B cell (primary cell): ENCODE results near the gene CENPW. TPM values are rescaled to one million over a fixed set of nuclear protein-coding genes. Genes with fewer than 3 reads are reported as not detected.

Experiments used
- ATAC-seq: fragments of 200-7000 bp; cut with Tn5 transposase; one replicate; pipeline ENCODE4 v1.10.0; 2021; ENCODE audit warnings: low read depth, mild to moderate bottlenecking, moderate number of reproducible peaks, moderate library complexity
- CTCF ChIA-PET: fragments of 350-600 bp; sonication (Branson Sonifier 250); formaldehyde crosslinking; loops from one replicate; lab custom pipeline; 2021; ENCODE audit warnings: antibody characterized with exemption, inconsistent platforms; lab: Charles Lee
- POLR2A ChIA-PET: fragments of 350-600 bp; sonication (Branson Sonifier 250); formaldehyde crosslinking; loops from one replicate; lab custom pipeline; 2021; ENCODE audit warnings: antibody characterized with exemption; lab: Charles Lee
- DNase-seq: peaks from one replicate; pipeline ENCODE4 v3.0.0; 2013
- H2AFZ ChIP-seq: 2 replicates; pipeline ENCODE4 v1.6.1; 2012; ENCODE audit warnings: mild to moderate bottlenecking, low read depth, low read length; ENCODE audit not compliant: insufficient read depth, poor library complexity, severe bottlenecking
- H3K27ac ChIP-seq, 2 donors: 1 replicate in 1 of 2; 2 replicates in 1 of 2; pipeline ENCODE4 v1.5.1; 2012 to 2013; ENCODE audit warnings: low read length in 2 of 2, mild to moderate bottlenecking in 2 of 2, moderate library complexity in 1 of 2
- H3K27me3 ChIP-seq, 4 experiments: fragments of 200-600 bp in 1 of 4; sonication (generic) in 1 of 4; replicated peaks in 1 of 4; 1 replicate in 2 of 4; 2 replicates in 2 of 4; pipeline versions ENCODE4 v1.6.1 to v1.7.0; 2013 to 2016; ENCODE audit warnings: low read length in 3 of 4, mild to moderate bottlenecking in 2 of 4, mixed read lengths in 1 of 4, moderate library complexity in 1 of 4; ENCODE audit not compliant: insufficient read depth in 4 of 4, control insufficient read depth in 3 of 4; ENCODE audit errors: control extremely low read depth in 1 of 4
- H3K36me3 ChIP-seq, 2 experiments: replicated peaks in 1 of 2; 1 replicate in 1 of 2; 2 replicates in 1 of 2; pipeline versions ENCODE4 v1.6.1 to v1.7.1; 2013; ENCODE audit warnings: low read length in 1 of 2; ENCODE audit not compliant: insufficient read depth in 2 of 2, control insufficient read depth in 1 of 2; ENCODE audit errors: control extremely low read depth in 1 of 2, extremely low read depth in 1 of 2
- H3K4me1 ChIP-seq, 2 donors: fragments of 200-600 bp in 1 of 2; sonication (generic) in 1 of 2; 1 replicate in 1 of 2; 2 replicates in 1 of 2; pipeline versions ENCODE4 v1.5.1 to v1.6.1; 2013 to 2017; ENCODE audit warnings: low read length in 2 of 2; ENCODE audit not compliant: control insufficient read depth in 2 of 2, insufficient read depth in 2 of 2
- H3K4me2 ChIP-seq: replicated peaks from 2 replicates; pipeline ENCODE3; 2012; ENCODE audit warnings: mild to moderate bottlenecking, low read depth, low read length; ENCODE audit not compliant: poor library complexity, severe bottlenecking
- H3K4me3 ChIP-seq, 5 experiments: fragments of 200-600 bp in 1 of 5; sonication (generic) in 1 of 5; 1 replicate in 3 of 5; 2 replicates in 2 of 5; pipeline versions ENCODE4 v1.5.1 to v1.7.0; 2011 to 2016; ENCODE audit warnings: low read length in 4 of 5, mild to moderate bottlenecking in 4 of 5, low read depth in 2 of 5, control low read depth in 1 of 5, moderate library complexity in 1 of 5; ENCODE audit not compliant: insufficient read depth in 1 of 5; ENCODE audit errors: control extremely low read depth in 1 of 5, extremely low read depth in 1 of 5
- H3K79me2 ChIP-seq: fragments of 200-600 bp; sonication (generic); one replicate; pipeline ENCODE4 v1.6.0; 2016; ENCODE audit warnings: low read length; ENCODE audit not compliant: control insufficient read depth, insufficient read depth
- H3K9ac ChIP-seq: fragments of 200-600 bp; sonication (generic); 2 replicates; pipeline ENCODE4 v1.6.1; 2017; ENCODE audit warnings: mild to moderate bottlenecking, low read length, moderate library complexity
- H3K9me3 ChIP-seq, 3 donors: one replicate each; pipeline versions ENCODE4 v1.6.1 to v1.7.1; 2013; ENCODE audit warnings: low read length in 2 of 3; ENCODE audit not compliant: control insufficient read depth in 2 of 3, insufficient read depth in 1 of 3; ENCODE audit errors: control extremely low read depth in 1 of 3
- H4K20me1 ChIP-seq: 2 replicates; pipeline ENCODE4 v1.6.0; 2012; ENCODE audit warnings: mild to moderate bottlenecking, low read length; ENCODE audit not compliant: insufficient read depth, control insufficient read depth, poor library complexity, severe bottlenecking
- H3K27ac Mint-ChIP-seq: one replicate; pipeline ENCODE4 v1.8.0; 2021; ENCODE audit warnings: mixed read lengths
- H3K27me3 Mint-ChIP-seq: one replicate; pipeline ENCODE4 v1.8.0; 2021; ENCODE audit warnings: mixed read lengths
- H3K4me1 Mint-ChIP-seq: one replicate; pipeline ENCODE4 v1.8.0; 2021; ENCODE audit warnings: mixed read lengths
- H3K4me3 Mint-ChIP-seq: one replicate; pipeline ENCODE4 v1.8.0; 2021; ENCODE audit warnings: mixed read lengths
- H3K9me3 Mint-ChIP-seq: one replicate; pipeline ENCODE4 v1.8.0; 2022; ENCODE audit warnings: mixed read lengths; ENCODE audit not compliant: insufficient read depth
- CTCF ChIP-seq: fragments of 200-600 bp; IDR thresholded peaks from one replicate; pipeline ENCODE4 v1.8.0; 2022; ENCODE audit warnings: antibody characterized with exemption, mild to moderate bottlenecking
- EZH2 ChIP-seq: IDR thresholded peaks from 2 replicates; pipeline ENCODE4 v1.6.1; 2012; ENCODE audit warnings: borderline replicate concordance, low read depth, mild to moderate bottlenecking, moderate library complexity, low read length; ENCODE audit not compliant: insufficient read depth, poor library complexity, severe bottlenecking
- intact Hi-C: fragments of 100-400 bp; cut with micrococcal nuclease; formaldehyde crosslinking; loops from one replicate; pipeline ENCODE4 v1.10.0; 2022
- polyA plus RNA-seq: library from polyadenylated mRNA; depleted of rRNA; stranded (reverse); fragments of >200 nt; gene quantifications from 2 replicates; pipeline ENCODE4 v1.2.3, GENCODE V29; 2012
- total RNA-seq, 2 donors: library from RNA; stranded (reverse); fragments of 120-200 nt in 1 of 2; gene quantifications; 1 replicate in 1 of 2; 2 replicates in 1 of 2; pipeline versions ENCODE4 v1.2.3 to v1.2.4, GENCODE V29; 2013 to 2022

The CENPW gene
- total and polyA plus RNA-seq, 2 donors (not counting 1 experiment from before 2014, with no cell fraction given), result 0.81 to 1.1 TPM

GRCh38 chr6:126352514-126352913, 12.6 kb downstream of the CENPW start:
- Mint-ChIP-seq H3K4me1 (no peaks in the 10 kb centered on the region), H3K9me3 (peaks cover 3% of the 10 kb centered on the region), H3K27me3 (no peaks in the 10 kb centered on the region), H3K4me3 (no peak overlapping the region), H3K27ac (no peak overlapping the region)
- TF ChIP-seq EZH2 (no peak), CTCF (no peak)
- POLR2A ChIA-PET, result no interaction called here
- Histone ChIP-seq H3K4me3 (no peak overlapping the region), H4K20me1 (no peaks in the 10 kb centered on the region), H3K27ac (no peak overlapping the region), H3K9me3 (peaks cover 0 to under 1% (median 0%) of the 10 kb centered on the region in 3 donors), H3K9ac (no peak overlapping the region), H3K4me1 (no peaks in the 10 kb centered on the region), H2AFZ (no peak overlapping the region), H3K79me2 (no peaks in the 10 kb centered on the region), H3K27me3 (no peaks in the 10 kb centered on the region), H3K36me3 (no peaks in the 10 kb centered on the region), H3K4me2 (no peak overlapping the region)
- intact Hi-C loops, result no loop called here
- ATAC-seq, result no peak
- no peak for DNase-seq
- CTCF ChIA-PET, result no interaction called here

- Mint-ChIP-seq H3K9me3 (peaks cover 13% of the 10 kb centered on the region), H3K27ac (no peak overlapping the region), H3K4me1 (no peaks in the 10 kb centered on the region), H3K4me3 (no peak overlapping the region), H3K27me3 (no peaks in the 10 kb centered on the region)
- Histone ChIP-seq H4K20me1 (no peaks in the 10 kb centered on the region), H3K9me3 (peaks cover 4 to 9% (median 5%) of the 10 kb centered on the region in 3 donors), H3K4me3 (no peak overlapping the region), H3K9ac (no peak overlapping the region), H2AFZ (no peak overlapping the region), H3K4me1 (no peaks in the 10 kb centered on the region), H3K79me2 (no peaks in the 10 kb centered on the region), H3K4me2 (no peak overlapping the region), H3K36me3 (no peaks in the 10 kb centered on the region), H3K27me3 (no peaks in the 10 kb centered on the region), H3K27ac (no peak overlapping the region)
- ChIA-PET POLR2A (no interaction called here), CTCF (no interaction called here)
- ATAC-seq (no peak), DNase-seq (no peak)
- TF ChIP-seq CTCF (no peak), EZH2 (no peak)
- intact Hi-C loops, result no loop called here
Measured at GRCh38 chr6:126356526-126356925, 16.6 kb downstream of the CENPW start.
